ENCODE data around the gene RIPOR1. TPM values are rescaled to one million over a fixed set of nuclear protein-coding genes. Genes with fewer than 3 reads are reported as not detected.

RIPOR1 gene
- total and polyA plus RNA-seq, 7 donors = 16.5 to 58.1 (median 34.1) TPM

GRCh38 chr16:67534431-67534830 is 5.8 kb downstream of the RIPOR1 start:
- no peak for DNase-seq
- Histone ChIP-seq H3K27me3 (ENCODE audit: insufficient read depth in 3 of 3, low read length in 2 of 3) (no peaks in the 10 kb centered on the region), H3K4me3 (no peak overlapping the region), H3K36me3 (ENCODE audit: insufficient read depth in 1 of 2, low read depth in 1 of 2) (peaks cover 0 to 8% of the 10 kb centered on the region in 2 donors), H3K9me3 (no peaks in the 10 kb centered on the region), H3K27ac (no peak overlapping the region), H3K4me1 (peaks cover 35% of the 10 kb centered on the region)
- intact Hi-C loops (cut with DNase I) = no loop called here
- TF ChIP-seq, protein P1, sequence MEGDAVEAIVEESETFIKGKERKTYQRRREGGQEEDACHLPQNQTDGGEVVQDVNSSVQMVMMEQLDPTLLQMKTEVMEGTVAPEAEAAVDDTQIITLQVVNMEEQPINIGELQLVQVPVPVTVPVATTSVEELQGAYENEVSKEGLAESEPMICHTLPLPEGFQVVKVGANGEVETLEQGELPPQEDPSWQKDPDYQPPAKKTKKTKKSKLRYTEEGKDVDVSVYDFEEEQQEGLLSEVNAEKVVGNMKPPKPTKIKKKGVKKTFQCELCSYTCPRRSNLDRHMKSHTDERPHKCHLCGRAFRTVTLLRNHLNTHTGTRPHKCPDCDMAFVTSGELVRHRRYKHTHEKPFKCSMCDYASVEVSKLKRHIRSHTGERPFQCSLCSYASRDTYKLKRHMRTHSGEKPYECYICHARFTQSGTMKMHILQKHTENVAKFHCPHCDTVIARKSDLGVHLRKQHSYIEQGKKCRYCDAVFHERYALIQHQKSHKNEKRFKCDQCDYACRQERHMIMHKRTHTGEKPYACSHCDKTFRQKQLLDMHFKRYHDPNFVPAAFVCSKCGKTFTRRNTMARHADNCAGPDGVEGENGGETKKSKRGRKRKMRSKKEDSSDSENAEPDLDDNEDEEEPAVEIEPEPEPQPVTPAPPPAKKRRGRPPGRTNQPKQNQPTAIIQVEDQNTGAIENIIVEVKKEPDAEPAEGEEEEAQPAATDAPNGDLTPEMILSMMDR (IDR thresholded peaks at IDR 0.05) = no peak
- no peak for ATAC-seq

- ATAC-seq (no peak), DNase-seq (no peak)
- peaks cover 35% of the 10 kb centered on the region for H3K4me1 ChIP-seq
- H3K36me3 ChIP-seq (ENCODE audit: insufficient read depth in 1 of 2, low read depth in 1 of 2) = peaks cover 0 to 16% of the 10 kb centered on the region in 2 donors
- no peaks in the 10 kb centered on the region for H3K27me3 ChIP-seq (ENCODE audit: insufficient read depth in 3 of 3, low read length in 2 of 3)
- 94 to 98% (median 97%) methylated on average over 2 of the region's 2 CpGs for WGBS, 3 donors
- intact Hi-C loops (cut with DNase I) = no loop called here
- TF ChIP-seq, protein P1 (IDR thresholded peaks at IDR 0.05) = no peak
- no peak overlapping the region for H3K4me3 ChIP-seq
- no peaks in the 10 kb centered on the region for H3K9me3 ChIP-seq
- no peak overlapping the region for H3K27ac ChIP-seq
Measured at GRCh38 chr16:67535201-67535600, 6.6 kb downstream of the RIPOR1 start.

DNA sequence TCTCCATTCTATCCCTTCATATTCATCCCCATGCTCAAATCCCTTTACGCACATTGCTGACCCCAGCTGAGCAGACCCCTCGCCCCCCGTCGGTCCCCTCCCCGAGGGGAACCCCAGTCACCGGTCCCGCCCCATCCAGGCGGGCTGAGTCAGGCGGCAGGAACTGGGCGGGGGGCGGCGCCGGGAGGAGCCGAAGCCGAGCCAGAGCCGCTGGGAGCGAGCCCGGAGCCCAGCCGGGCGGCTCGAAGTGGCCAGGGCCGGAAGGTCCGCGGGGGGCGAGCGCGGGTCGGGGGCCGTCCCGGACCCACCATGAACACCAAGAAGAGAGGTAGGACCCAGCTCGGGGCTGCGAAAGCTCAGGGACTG is 8.6 kb downstream of the RIPOR1 start:
- no peaks in the 10 kb centered on the region for H3K9me3 ChIP-seq
- 1 to 10% (median 1%) methylated on average over 17 to 32 of the region's 32 CpGs for WGBS, 3 donors
- peaks cover 0 to 36% of the 10 kb centered on the region in 2 donors for H3K36me3 ChIP-seq (ENCODE audit: insufficient read depth in 1 of 2, low read depth in 1 of 2)
- H3K4me1 ChIP-seq = peaks cover 34% of the 10 kb centered on the region
- TF ChIP-seq, protein P1 (IDR thresholded peaks at IDR 0.05) = no peak
- peak overlapping the region; percentile 84 for H3K4me3 ChIP-seq
- peak overlapping the region; percentile 83 for H3K27ac ChIP-seq
- intact Hi-C loops (cut with DNase I) = no loop called here
- H3K27me3 ChIP-seq (ENCODE audit: insufficient read depth in 3 of 3, low read length in 2 of 3) = no peaks in the 10 kb centered on the region
- ATAC-seq (peak; percentile 55 to 65 (median 64)), DNase-seq (peak; percentile 76 to 83)

GRCh38 chr16:67537636-67538591 is 9.3 kb downstream of the RIPOR1 start:
- intact Hi-C loops (cut with DNase I) = no loop called here
- Histone ChIP-seq H3K4me1 (peaks cover 34% of the 10 kb centered on the region), H3K4me3 (peak overlapping the region; percentile 84), H3K9me3 (no peaks in the 10 kb centered on the region), H3K27me3 (ENCODE audit: insufficient read depth in 3 of 3, low read length in 2 of 3) (no peaks in the 10 kb centered on the region), H3K36me3 (ENCODE audit: insufficient read depth in 1 of 2, low read depth in 1 of 2) (peaks cover 0 to 42% of the 10 kb centered on the region in 2 donors), H3K27ac (peak overlapping the region; percentile 83)
- ATAC-seq (peak; percentile 44 to 62 (median 58)), DNase-seq (peak; percentile 73 to 79)
- TF ChIP-seq, protein P1 (IDR thresholded peaks at IDR 0.05) = no peak
- WGBS, 3 donors = 1 to 5% (median 2%) methylated on average over 58 to 97 of the region's 97 CpGs
